Common myeloid progenitor, CD34-positive (primary cell): Measurements from ENCODE around the gene MTX1.

Experiments
- CTCF ChIA-PET: fragments of 350-600 bp; sonication (Branson Sonifier 250); formaldehyde crosslinking; loops from one replicate; lab custom pipeline; 2021; ENCODE audit warnings: antibody characterized with exemption; lab: Charles Lee
- POLR2A ChIA-PET: fragments of 350-600 bp; sonication (Branson Sonifier 250); formaldehyde crosslinking; loops from one replicate; lab custom pipeline; 2021; ENCODE audit warnings: antibody characterized with exemption; lab: Charles Lee
- DNase-seq, 3 donors: peaks; one replicate each; pipeline versions ENCODE4 v3.0.0 to v3.0.0-alpha.2; 2013
- H3K27ac ChIP-seq, 2 experiments: 1 replicate in 1 of 2; 2 replicates in 1 of 2; pipeline ENCODE4 v1.7.0; 2013; ENCODE audit warnings: inconsistent platforms in 2 of 2, low read length in 2 of 2, mild to moderate bottlenecking in 2 of 2, low read depth in 1 of 2, moderate library complexity in 1 of 2; ENCODE audit not compliant: severe bottlenecking in 2 of 2, insufficient read depth in 1 of 2, poor library complexity in 1 of 2
- H3K27me3 ChIP-seq, 5 experiments: replicated peaks in 2 of 5; 1 replicate in 3 of 5; 2 replicates in 2 of 5; pipeline versions ENCODE4 v1.6.1 to v1.7.0; 2013; ENCODE audit warnings: low read length in 4 of 5, mild to moderate bottlenecking in 2 of 5, moderate library complexity in 2 of 5, inconsistent platforms in 1 of 5; ENCODE audit not compliant: insufficient read depth in 5 of 5, control insufficient read depth in 4 of 5
- H3K36me3 ChIP-seq, 4 experiments: 1 replicate in 2 of 4; 2 replicates in 2 of 4; pipeline versions ENCODE4 v1.6.1 to v1.7.0; 2013; ENCODE audit warnings: low read length in 3 of 4, control low read depth in 1 of 4, mild to moderate bottlenecking in 1 of 4; ENCODE audit not compliant: control insufficient read depth in 4 of 4, insufficient read depth in 4 of 4
- H3K4me1 ChIP-seq, 4 experiments: 1 replicate in 3 of 4; 2 replicates in 1 of 4; pipeline versions ENCODE4 v1.6.1 to v1.7.1; 2013; ENCODE audit warnings: low read length in 3 of 4, mild to moderate bottlenecking in 3 of 4, control low read depth in 1 of 4, inconsistent platforms in 1 of 4, moderate library complexity in 1 of 4; ENCODE audit not compliant: control insufficient read depth in 4 of 4, insufficient read depth in 4 of 4; ENCODE audit errors: control extremely low read depth in 1 of 4
- H3K4me3 ChIP-seq, 7 experiments: 1 replicate in 4 of 7; 2 replicates in 3 of 7; pipeline versions ENCODE4 v1.5.1 to v1.7.0; 2013; ENCODE audit warnings: mild to moderate bottlenecking in 7 of 7, low read length in 6 of 7, moderate library complexity in 6 of 7, inconsistent platforms in 2 of 7, low read depth in 2 of 7, control low read depth in 1 of 7; ENCODE audit not compliant: insufficient read depth in 4 of 7, control insufficient read depth in 1 of 7; ENCODE audit errors: extremely low read depth in 1 of 7
- H3K9me3 ChIP-seq, 5 experiments: 1 replicate in 4 of 5; 2 replicates in 1 of 5; pipeline versions ENCODE4 v1.6.1 to v1.7.1; 2013; ENCODE audit warnings: low read length in 4 of 5, mild to moderate bottlenecking in 2 of 5, inconsistent platforms in 1 of 5, low read depth in 1 of 5, moderate library complexity in 1 of 5; ENCODE audit not compliant: control insufficient read depth in 4 of 5, insufficient read depth in 2 of 5; ENCODE audit errors: control extremely low read depth in 1 of 5
- WGBS: methylation state at CpG from one replicate; pipeline ENCODE4 v1.1.5; 2013; ENCODE audit not compliant: insufficient coverage; 5-methylcytosine and 5-hydroxymethylcytosine counted together

The MTX1 gene

GRCh38 chr1:155199792-155200191 is 8.7 kb upstream of the MTX1 start:
- 95% methylated on average over 2 of the region's 4 CpGs for whole genome bisulfite sequencing
- H3K9me3 ChIP-seq = no peaks in the 10 kb centered on the region
- H3K4me3 ChIP-seq = no peak overlapping the region
- DNase-seq = no peak
- POLR2A ChIA-PET = no interaction called here
- no peak overlapping the region for H3K27ac ChIP-seq
- peaks cover 0 to 7% (median 6%) of the 10 kb centered on the region in 4 experiments for H3K4me1 ChIP-seq
- CTCF ChIA-PET = no interaction called here
- H3K36me3 ChIP-seq = peaks cover 0 to 51% (median 4%) of the 10 kb centered on the region in 4 experiments
- H3K27me3 ChIP-seq = no peaks in the 10 kb centered on the region

DNA sequence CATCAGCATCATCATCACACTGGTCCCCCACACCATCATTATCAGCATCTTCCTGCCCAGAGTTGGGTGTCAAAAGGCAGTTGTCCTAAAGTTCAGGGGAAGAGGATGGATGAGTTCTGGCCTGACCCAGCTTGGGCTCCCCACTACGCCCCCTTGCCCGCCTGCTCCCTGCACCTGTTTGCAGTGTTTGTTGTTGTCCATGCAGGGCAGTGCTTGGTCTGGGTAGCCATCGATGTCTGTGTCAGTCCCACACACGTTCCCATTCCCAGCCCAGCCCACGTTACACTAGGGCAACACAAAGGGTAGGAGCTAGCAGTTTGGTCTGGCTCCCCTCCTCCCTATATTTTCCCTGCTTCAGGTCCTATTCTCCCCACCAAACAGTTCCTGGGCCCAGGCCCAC is 7.6 kb upstream of the MTX1 start:
- no peaks in the 10 kb centered on the region for H3K27me3 ChIP-seq
- DNase-seq = no peak
- H3K4me3 ChIP-seq = no peak overlapping the region
- H3K27ac ChIP-seq = no peak overlapping the region
- ChIA-PET POLR2A (no interaction called here), CTCF (interaction anchor here (1.0 to 1.8 kb wide), 2 partner anchors 7 to 26 kb away, joined by 3 to 7 read pairs; no protein-coding TSS in a partner anchor)
- H3K4me1 ChIP-seq = no peaks in the 10 kb centered on the region
- no peaks in the 10 kb centered on the region for H3K9me3 ChIP-seq
- WGBS = 95% methylated on average over 5 of the region's 5 CpGs
- peaks cover 0 to 54% (median 4%) of the 10 kb centered on the region in 4 experiments for H3K36me3 ChIP-seq

GRCh38 chr1:155202198-155202597 is 6.3 kb upstream of the MTX1 start:
- H3K27me3 ChIP-seq = no peaks in the 10 kb centered on the region
- H3K9me3 ChIP-seq = no peaks in the 10 kb centered on the region
- no peak for DNase-seq
- H3K4me3 ChIP-seq = no peak overlapping the region
- CTCF ChIA-PET = interaction anchor here (0.8 to 2.8 kb wide), 4 partner anchors 8 to 28 kb away, joined by 3 to 14 read pairs (median 6); no protein-coding TSS in a partner anchor
- H3K36me3 ChIP-seq = peaks cover 0 to 43% (median 4%) of the 10 kb centered on the region in 4 experiments
- 100% methylated on average over 7 of the region's 7 CpGs for WGBS
- H3K27ac ChIP-seq = no peak overlapping the region
- H3K4me1 ChIP-seq = peaks cover 0 to 6% (median 6%) of the 10 kb centered on the region in 4 experiments
- POLR2A ChIA-PET = no interaction called here

DNA sequence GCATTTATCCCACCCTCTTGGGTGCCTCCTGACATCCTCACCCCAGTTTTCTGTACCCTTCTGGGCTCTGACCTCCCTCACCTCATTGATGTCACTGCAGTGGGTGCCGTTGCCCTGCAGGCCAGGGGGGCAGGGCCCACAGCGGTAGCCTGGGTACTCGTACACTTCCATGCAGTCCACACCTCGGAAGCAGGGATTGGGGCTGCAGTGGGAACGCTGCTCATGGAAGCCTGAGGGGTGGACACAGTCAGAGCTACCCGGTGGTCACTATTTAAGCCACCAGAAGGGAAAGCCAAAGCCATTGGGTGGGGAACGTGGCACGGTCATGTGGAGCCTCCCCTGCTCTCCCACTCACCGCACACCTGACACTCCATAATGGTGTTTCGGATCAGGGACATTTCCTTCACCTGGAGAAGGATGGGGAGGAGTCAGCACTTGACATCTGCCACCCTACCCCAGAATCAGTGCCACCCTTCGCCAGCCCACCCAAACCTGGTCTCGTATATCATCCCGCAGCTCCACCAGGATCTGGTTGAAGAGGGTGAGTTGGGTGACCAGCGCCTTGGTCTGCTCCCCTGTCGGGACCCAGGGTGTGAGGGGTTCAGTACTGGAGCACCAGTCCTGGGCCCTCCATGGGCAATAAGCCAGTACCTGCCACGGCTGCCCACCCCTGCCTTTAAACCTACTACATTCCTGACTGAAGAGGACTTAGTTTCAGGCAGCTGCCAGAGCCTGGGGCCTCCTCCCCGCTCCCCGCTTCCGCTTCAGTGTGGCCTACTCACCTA is 5.6 kb upstream of the MTX1 start:
- no peak for DNase-seq
- H3K27ac ChIP-seq = no peak overlapping the region
- no peaks in the 10 kb centered on the region for H3K9me3 ChIP-seq
- ChIA-PET CTCF (interaction anchor here (1.1 to 6.7 kb wide), 7 partner anchors 9 to 48 kb away, joined by 3 to 56 read pairs (median 7); partner anchors contain the start of gene KRTCAP2), POLR2A (no interaction called here)
- 96% methylated on average over 11 of the region's 19 CpGs for WGBS
- peaks cover 2 to 14% (median 14%) of the 10 kb centered on the region in 4 experiments for H3K4me1 ChIP-seq
- H3K27me3 ChIP-seq = no peaks in the 10 kb centered on the region
- no peak overlapping the region for H3K4me3 ChIP-seq
- peaks cover 0 to 37% (median 4%) of the 10 kb centered on the region in 4 experiments for H3K36me3 ChIP-seq

DNA sequence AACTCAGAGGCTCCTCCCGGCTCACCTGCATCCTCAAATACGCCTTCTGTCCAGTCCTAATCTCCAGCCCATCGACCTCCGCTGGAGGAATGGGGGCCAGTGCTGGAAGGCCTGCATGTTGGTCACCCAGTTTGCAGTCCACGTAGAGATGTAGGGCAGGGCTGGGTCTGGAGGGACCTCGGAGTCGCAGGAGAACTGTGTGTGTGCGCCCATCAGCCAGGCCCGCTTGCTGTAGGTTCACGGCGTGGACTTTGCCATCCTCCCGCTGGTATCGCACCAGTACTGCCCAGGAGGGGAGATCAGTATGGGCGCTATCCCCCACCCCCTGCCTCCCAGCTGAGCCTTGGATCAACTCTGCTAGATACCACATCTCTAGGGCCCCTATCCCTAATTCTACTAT is 3.5 kb upstream of the MTX1 start:
- no peaks in the 10 kb centered on the region for H3K9me3 ChIP-seq
- CTCF ChIA-PET = interaction anchor here (1.1 to 6.7 kb wide), 5 partner anchors 11 to 32 kb away, joined by 3 to 56 read pairs (median 15); partner anchors contain the start of gene KRTCAP2

GRCh38 chr1:155205969-155206593 is 2.4 kb upstream of the MTX1 start:
- ChIA-PET POLR2A (no interaction called here), CTCF (interaction anchor here (1.1 to 6.7 kb wide), 7 partner anchors 12 to 33 kb away, joined by 3 to 56 read pairs (median 15); partner anchors contain the start of gene KRTCAP2)
- 100% methylated on average over 3 of the region's 9 CpGs for WGBS
- Histone ChIP-seq H3K36me3 (peaks cover 0 to 21% (median 5%) of the 10 kb centered on the region in 4 experiments), H3K9me3 (no peaks in the 10 kb centered on the region), H3K4me3 (no peak overlapping the region), H3K27ac (no peak overlapping the region), H3K4me1 (peaks cover 16 to 33% (median 31%) of the 10 kb centered on the region in 4 experiments), H3K27me3 (no peaks in the 10 kb centered on the region)
- DNase-seq = no peak

More for the DNA sequence above, 3.5 kb upstream of the MTX1 start:
- POLR2A ChIA-PET = no interaction called here
- Histone ChIP-seq H3K4me1 (peaks cover 12 to 32% (median 27%) of the 10 kb centered on the region in 4 experiments), H3K36me3 (peaks cover 0 to 25% (median 4%) of the 10 kb centered on the region in 4 experiments), H3K27ac (no peak overlapping the region), H3K4me3 (no peak overlapping the region), H3K27me3 (no peaks in the 10 kb centered on the region)
- no peak for DNase-seq
- WGBS = 96% methylated on average over 13 of the region's 14 CpGs
